ENCODE results near the gene NECTIN1.

DNA sequence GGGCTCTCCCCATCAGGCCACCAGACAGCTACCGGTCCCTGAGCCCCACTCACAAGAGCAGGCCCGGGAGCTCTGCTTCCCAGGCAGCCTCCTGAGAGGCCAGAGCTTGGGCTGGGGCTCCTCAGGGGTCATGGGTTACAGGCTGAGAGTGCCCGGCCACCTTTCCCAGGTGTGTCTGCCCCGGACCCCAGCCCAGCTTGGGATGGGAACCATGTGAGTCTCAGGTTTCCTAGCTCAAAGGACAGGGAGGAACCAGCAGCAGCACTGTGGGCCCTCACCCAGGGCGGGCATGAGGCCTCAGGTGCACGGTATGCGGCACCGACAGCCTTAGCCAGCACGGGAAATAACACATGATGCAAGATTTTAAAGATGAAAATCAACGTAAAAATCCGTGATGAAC lies 90.1 kb downstream of the NECTIN1 start:
- TF ChIP-seq, protein P1, sequence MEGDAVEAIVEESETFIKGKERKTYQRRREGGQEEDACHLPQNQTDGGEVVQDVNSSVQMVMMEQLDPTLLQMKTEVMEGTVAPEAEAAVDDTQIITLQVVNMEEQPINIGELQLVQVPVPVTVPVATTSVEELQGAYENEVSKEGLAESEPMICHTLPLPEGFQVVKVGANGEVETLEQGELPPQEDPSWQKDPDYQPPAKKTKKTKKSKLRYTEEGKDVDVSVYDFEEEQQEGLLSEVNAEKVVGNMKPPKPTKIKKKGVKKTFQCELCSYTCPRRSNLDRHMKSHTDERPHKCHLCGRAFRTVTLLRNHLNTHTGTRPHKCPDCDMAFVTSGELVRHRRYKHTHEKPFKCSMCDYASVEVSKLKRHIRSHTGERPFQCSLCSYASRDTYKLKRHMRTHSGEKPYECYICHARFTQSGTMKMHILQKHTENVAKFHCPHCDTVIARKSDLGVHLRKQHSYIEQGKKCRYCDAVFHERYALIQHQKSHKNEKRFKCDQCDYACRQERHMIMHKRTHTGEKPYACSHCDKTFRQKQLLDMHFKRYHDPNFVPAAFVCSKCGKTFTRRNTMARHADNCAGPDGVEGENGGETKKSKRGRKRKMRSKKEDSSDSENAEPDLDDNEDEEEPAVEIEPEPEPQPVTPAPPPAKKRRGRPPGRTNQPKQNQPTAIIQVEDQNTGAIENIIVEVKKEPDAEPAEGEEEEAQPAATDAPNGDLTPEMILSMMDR (IDR thresholded peaks at IDR 0.05): no peak
- TF ChIP-seq EZH2 (IDR thresholded peaks at IDR 0.05): no peak

Data from neural progenitor cell (in vitro differentiated cells).